ENCODE measurements around the gene GDAP2.

The GDAP2 gene

DNA sequence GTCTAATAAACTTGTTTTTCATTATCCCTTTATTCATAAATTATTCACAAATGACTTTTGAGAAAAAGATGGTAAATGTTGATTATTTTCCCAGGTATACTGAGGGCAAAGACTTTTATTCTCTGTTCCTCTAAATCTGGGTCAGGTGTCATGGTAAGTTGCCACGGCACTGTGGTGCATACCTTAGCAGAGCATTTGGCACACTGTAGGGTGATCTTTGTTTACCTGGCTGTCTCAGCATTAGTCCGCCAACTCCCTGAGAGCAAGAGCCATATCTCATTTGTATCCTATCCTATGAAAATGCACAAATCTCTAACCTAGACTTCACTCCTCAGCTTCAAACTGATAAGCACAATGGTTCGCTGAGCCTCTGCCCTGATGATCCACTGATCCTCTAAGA is 24.9 kb downstream of the GDAP2 start:
- no peak for TF ChIP-seq SIN3A (IDR thresholded peaks at IDR 0.05; ENCODE audit: borderline replicate concordance, insufficient read depth, low read length)
- no peak for TF ChIP-seq FOXP2 (optimal IDR thresholded peaks at IDR 0.05; ENCODE audit: borderline replicate concordance, extremely low read depth, extremely low read length, insufficient read depth)
- TF ChIP-seq TAF1 (IDR thresholded peaks at IDR 0.05; ENCODE audit: borderline replicate concordance, insufficient read depth, low read length) = no peak
- TF ChIP-seq, protein P1, sequence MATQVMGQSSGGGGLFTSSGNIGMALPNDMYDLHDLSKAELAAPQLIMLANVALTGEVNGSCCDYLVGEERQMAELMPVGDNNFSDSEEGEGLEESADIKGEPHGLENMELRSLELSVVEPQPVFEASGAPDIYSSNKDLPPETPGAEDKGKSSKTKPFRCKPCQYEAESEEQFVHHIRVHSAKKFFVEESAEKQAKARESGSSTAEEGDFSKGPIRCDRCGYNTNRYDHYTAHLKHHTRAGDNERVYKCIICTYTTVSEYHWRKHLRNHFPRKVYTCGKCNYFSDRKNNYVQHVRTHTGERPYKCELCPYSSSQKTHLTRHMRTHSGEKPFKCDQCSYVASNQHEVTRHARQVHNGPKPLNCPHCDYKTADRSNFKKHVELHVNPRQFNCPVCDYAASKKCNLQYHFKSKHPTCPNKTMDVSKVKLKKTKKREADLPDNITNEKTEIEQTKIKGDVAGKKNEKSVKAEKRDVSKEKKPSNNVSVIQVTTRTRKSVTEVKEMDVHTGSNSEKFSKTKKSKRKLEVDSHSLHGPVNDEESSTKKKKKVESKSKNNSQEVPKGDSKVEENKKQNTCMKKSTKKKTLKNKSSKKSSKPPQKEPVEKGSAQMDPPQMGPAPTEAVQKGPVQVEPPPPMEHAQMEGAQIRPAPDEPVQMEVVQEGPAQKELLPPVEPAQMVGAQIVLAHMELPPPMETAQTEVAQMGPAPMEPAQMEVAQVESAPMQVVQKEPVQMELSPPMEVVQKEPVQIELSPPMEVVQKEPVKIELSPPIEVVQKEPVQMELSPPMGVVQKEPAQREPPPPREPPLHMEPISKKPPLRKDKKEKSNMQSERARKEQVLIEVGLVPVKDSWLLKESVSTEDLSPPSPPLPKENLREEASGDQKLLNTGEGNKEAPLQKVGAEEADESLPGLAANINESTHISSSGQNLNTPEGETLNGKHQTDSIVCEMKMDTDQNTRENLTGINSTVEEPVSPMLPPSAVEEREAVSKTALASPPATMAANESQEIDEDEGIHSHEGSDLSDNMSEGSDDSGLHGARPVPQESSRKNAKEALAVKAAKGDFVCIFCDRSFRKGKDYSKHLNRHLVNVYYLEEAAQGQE (IDR thresholded peaks at IDR 0.05; ENCODE audit: insufficient read depth in 1 of 2, low read depth in 2 of 2, low read length in 2 of 2) = no peak
- TF ChIP-seq POLR2AphosphoS5 (IDR thresholded peaks at IDR 0.05; ENCODE audit: low read depth, low read length) = no peak

DNA sequence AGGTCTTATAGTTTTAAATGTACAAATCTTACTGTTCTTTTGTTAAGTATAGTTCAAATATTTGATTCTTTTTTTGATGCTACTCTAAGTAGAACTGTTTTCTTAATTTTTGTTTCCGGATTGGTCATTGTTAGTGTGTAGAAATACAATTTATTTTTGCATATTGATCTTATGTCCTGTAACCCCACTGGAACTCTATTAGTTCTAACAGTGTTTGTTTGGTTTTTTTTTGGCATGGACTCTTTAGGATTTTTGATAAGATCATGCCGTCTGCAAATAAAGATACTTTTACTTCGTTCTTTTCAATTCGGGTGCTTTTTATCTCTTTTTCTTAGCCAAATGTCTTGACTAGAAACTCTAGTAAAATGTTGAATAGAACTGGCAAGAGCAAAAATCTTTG is 26.5 kb downstream of the GDAP2 start:
- TF ChIP-seq POLR2AphosphoS5 (IDR thresholded peaks at IDR 0.05; ENCODE audit: low read depth, low read length) = no peak
- no peak for TF ChIP-seq SIN3A (IDR thresholded peaks at IDR 0.05; ENCODE audit: borderline replicate concordance, insufficient read depth, low read length)
- no peak for TF ChIP-seq FOXP2 (optimal IDR thresholded peaks at IDR 0.05; ENCODE audit: borderline replicate concordance, extremely low read depth, extremely low read length, insufficient read depth)
- no peak for TF ChIP-seq TAF1 (IDR thresholded peaks at IDR 0.05; ENCODE audit: borderline replicate concordance, insufficient read depth, low read length)
- TF ChIP-seq, protein P1 (IDR thresholded peaks at IDR 0.05; ENCODE audit: insufficient read depth in 1 of 2, low read depth in 2 of 2, low read length in 2 of 2) = no peak

DNA sequence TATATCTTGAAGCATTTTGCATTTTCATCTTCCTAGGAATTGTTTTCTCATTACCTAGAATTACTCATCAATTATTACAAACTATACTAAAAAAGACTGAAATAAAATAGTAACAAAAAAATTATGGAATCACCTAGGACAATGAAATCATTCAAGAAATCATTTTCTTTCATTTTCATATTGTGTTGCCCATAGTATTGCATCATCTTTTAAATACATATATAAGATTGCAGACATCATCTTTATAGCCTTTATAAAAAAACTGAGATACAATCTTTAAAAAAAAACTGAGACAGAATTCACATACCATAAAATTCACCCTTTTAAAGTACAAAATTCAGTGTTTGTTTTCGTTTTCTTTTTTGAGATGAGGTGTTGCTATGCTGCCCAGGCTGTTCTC is 29.6 kb downstream of the GDAP2 start:
- no peak for TF ChIP-seq SIN3A (IDR thresholded peaks at IDR 0.05; ENCODE audit: borderline replicate concordance, insufficient read depth, low read length)
- TF ChIP-seq, protein P1 (IDR thresholded peaks at IDR 0.05; ENCODE audit: insufficient read depth in 1 of 2, low read depth in 2 of 2, low read length in 2 of 2) = no peak
- TF ChIP-seq TAF1 (IDR thresholded peaks at IDR 0.05; ENCODE audit: borderline replicate concordance, insufficient read depth, low read length) = no peak
- TF ChIP-seq FOXP2 (optimal IDR thresholded peaks at IDR 0.05; ENCODE audit: borderline replicate concordance, extremely low read depth, extremely low read length, insufficient read depth) = no peak
- TF ChIP-seq POLR2AphosphoS5 (IDR thresholded peaks at IDR 0.05; ENCODE audit: low read depth, low read length) = no peak

DNA sequence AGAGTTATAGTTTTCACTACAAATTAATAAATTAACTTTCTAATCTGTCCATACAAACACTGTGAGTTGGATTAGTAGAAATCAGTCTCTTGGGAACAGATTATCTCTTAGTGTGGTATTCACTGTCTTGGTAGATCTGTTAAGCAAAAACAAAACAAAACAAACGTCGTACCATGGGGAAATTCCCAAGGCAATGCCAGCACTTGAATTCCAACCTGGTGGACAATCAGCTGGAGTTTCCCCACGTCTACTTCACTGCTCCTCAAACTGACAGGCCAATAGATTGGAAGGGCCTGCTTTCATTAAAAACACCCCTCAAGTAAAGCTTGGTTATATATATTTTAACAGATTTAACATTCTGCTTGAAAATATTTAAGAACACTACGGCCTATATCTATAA is 31.9 kb downstream of the GDAP2 start:
- TF ChIP-seq TAF1 (IDR thresholded peaks at IDR 0.05; ENCODE audit: borderline replicate concordance, insufficient read depth, low read length) = no peak
- no peak for TF ChIP-seq POLR2AphosphoS5 (IDR thresholded peaks at IDR 0.05; ENCODE audit: low read depth, low read length)
- TF ChIP-seq, protein P1 (IDR thresholded peaks at IDR 0.05; ENCODE audit: insufficient read depth in 1 of 2, low read depth in 2 of 2, low read length in 2 of 2) = no peak
- TF ChIP-seq SIN3A (IDR thresholded peaks at IDR 0.05; ENCODE audit: borderline replicate concordance, insufficient read depth, low read length) = no peak
- no peak for TF ChIP-seq FOXP2 (optimal IDR thresholded peaks at IDR 0.05; ENCODE audit: borderline replicate concordance, extremely low read depth, extremely low read length, insufficient read depth)

Measured in PFSK-1 (cell line).